Measurements from ENCODE around the gene CCSER1.

Gene CCSER1

DNA sequence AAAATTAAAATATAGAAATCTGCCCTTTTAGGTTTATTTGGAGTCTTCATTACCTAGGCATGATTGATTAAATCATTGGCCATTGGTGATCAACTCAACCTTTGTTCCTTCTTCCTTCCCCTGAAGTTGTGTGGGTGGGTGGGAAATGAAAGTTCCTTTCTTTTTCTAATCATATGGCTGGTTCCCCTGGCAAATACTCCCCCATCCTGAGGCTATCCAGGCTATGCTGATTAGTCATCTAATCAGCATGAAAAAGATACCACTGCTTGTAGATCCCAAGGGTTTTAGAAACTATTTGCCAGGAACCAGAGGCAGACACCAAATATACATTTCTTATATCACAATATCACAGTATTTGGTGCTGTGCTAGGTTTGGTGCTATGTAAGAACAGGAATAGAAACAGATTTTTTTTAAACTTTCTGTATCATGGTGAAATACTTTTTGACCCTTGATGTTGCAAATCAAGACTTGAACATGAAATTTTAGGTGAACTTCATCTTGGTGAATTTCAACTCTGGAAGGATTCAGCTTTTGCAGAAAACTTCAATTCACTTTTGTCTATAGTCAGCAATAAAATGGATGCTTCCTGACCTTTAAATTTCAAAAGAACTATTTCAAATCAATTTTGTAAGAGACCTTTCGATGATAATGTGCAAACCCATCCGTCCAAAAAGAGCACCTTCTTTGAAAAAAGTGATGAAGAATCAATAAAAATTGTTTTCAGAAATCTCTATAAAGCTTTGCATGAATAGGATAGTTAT is 71.1 kb downstream of the CCSER1 start:
- Mint-ChIP-seq H3K9me3 (ENCODE audit: low read depth) (no peaks in the 10 kb centered on the region), H3K4me3 (no peak overlapping the region), H3K36me3 (no peaks in the 10 kb centered on the region), H3K27ac (no peak overlapping the region), H3K27me3 (no peaks in the 10 kb centered on the region), H3K4me1 (ENCODE audit: low read depth) (no peaks in the 10 kb centered on the region)

DNA sequence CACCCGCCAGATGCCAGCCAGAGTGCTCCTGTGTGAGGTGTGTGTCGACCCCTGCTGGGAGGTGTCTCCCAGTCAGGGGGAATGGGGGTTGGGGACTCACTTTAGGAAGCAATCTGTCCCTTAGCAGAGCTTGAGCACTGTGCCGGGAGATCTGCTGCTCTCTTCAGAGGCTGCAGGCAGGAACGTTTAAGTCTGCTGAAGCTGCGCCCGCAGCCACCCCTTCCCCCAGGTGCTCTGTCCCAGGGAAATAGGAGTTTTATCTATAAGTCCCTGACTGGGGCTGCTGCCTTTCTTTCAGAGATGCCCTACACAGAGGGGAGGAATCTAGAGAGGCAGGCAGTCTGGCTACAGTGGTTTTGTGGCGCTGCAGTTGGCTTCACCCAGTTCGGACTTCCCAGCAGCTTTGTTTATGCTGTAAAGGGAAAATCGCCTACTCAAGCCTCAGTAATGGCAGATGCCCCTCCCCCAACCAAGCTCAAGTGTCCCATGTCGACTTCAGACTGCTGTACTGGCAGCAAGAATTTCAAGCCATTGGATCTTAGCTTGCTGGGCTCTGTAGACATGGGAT is 80.8 kb downstream of the CCSER1 start:
- H3K9me3 Mint-ChIP-seq (ENCODE audit: low read depth): peaks cover 2% of the 10 kb centered on the region
- H3K27me3 Mint-ChIP-seq: no peaks in the 10 kb centered on the region
- H3K4me1 Mint-ChIP-seq (ENCODE audit: low read depth): no peaks in the 10 kb centered on the region
- peaks cover 2% of the 10 kb centered on the region for H3K36me3 Mint-ChIP-seq
- H3K4me3 Mint-ChIP-seq: no peak overlapping the region
- no peak overlapping the region for H3K27ac Mint-ChIP-seq

- peaks cover 2% of the 10 kb centered on the region for H3K9me3 Mint-ChIP-seq (ENCODE audit: low read depth)
- H3K36me3 Mint-ChIP-seq: peaks cover 2% of the 10 kb centered on the region
- H3K4me3 Mint-ChIP-seq: no peak overlapping the region
- no peaks in the 10 kb centered on the region for H3K27me3 Mint-ChIP-seq
- H3K27ac Mint-ChIP-seq: no peak overlapping the region
- no peaks in the 10 kb centered on the region for H3K4me1 Mint-ChIP-seq (ENCODE audit: low read depth)
Observed at GRCh38 chr4:90209922-90210321, 82.7 kb downstream of the CCSER1 start.

- Mint-ChIP-seq H3K4me3 (no peak overlapping the region), H3K9me3 (ENCODE audit: low read depth) (peaks cover 2% of the 10 kb centered on the region), H3K27me3 (no peaks in the 10 kb centered on the region), H3K36me3 (peaks cover 2% of the 10 kb centered on the region), H3K27ac (no peak overlapping the region), H3K4me1 (ENCODE audit: low read depth) (no peaks in the 10 kb centered on the region)
Observed at GRCh38 chr4:90211174-90211573, 84.0 kb downstream of the CCSER1 start.

GRCh38 chr4:90215286-90215685 is 88.1 kb downstream of the CCSER1 start:
- H3K27me3 Mint-ChIP-seq: no peaks in the 10 kb centered on the region
- H3K4me1 Mint-ChIP-seq (ENCODE audit: low read depth): no peaks in the 10 kb centered on the region
- H3K27ac Mint-ChIP-seq: no peak overlapping the region

DNA sequence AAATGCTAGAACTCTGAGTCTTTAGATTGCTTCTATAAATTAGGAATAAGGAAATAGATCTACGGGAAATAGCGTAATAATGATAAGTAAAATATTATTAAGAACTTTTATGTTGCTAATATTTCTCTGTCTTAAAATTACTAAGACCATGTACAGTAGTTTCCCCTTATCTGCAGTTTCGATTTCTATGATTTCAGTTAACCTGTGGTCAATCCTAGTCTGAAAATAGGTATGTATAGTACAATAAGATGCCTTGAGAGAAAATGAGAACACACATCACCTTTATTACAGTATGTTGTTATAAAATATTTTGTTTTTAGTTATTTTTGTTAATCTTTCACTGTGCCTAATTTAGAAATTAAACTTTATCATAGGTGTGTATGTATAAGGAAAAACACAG is 92.6 kb downstream of the CCSER1 start:
- no peaks in the 10 kb centered on the region for H3K4me1 Mint-ChIP-seq (ENCODE audit: low read depth)
- H3K9me3 Mint-ChIP-seq (ENCODE audit: low read depth): no peaks in the 10 kb centered on the region
- no peak overlapping the region for H3K27ac Mint-ChIP-seq
- H3K27me3 Mint-ChIP-seq: no peaks in the 10 kb centered on the region
- H3K4me3 Mint-ChIP-seq: no peak overlapping the region
- H3K36me3 Mint-ChIP-seq: no peaks in the 10 kb centered on the region

More at GRCh38 chr4:90215286-90215685, 88.1 kb downstream of the CCSER1 start:
- Mint-ChIP-seq H3K4me3 (no peak overlapping the region), H3K36me3 (no peaks in the 10 kb centered on the region), H3K9me3 (ENCODE audit: low read depth) (peaks cover 2% of the 10 kb centered on the region)

- Mint-ChIP-seq H3K9me3 (ENCODE audit: low read depth) (no peaks in the 10 kb centered on the region), H3K27ac (no peak overlapping the region), H3K27me3 (no peaks in the 10 kb centered on the region), H3K4me1 (ENCODE audit: low read depth) (no peaks in the 10 kb centered on the region), H3K36me3 (no peaks in the 10 kb centered on the region), H3K4me3 (no peak overlapping the region)
Observed at GRCh38 chr4:90220459-90220858, 93.3 kb downstream of the CCSER1 start.

DNA sequence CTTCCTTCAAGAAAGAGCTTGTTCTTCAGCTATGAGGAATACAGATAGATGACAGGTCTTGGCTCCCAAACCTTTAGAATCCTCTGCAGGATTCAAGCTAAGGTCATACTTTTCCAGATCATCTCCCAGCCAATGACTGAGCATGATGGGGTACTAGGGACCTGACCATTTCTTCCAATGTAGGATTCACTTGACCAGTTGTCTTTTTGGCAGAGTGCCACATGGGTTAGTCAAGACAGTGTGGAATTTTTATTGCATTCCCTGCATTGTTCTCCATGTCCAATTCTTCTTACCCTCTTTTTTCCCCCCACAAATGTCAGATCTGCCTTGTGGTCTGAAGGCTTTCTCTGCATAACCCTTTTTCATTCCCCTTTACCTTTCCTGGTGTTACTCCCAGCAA is 99.5 kb downstream of the CCSER1 start:
- Mint-ChIP-seq H3K27me3 (no peaks in the 10 kb centered on the region), H3K4me3 (no peak overlapping the region), H3K27ac (no peak overlapping the region), H3K36me3 (no peaks in the 10 kb centered on the region), H3K4me1 (ENCODE audit: low read depth) (no peaks in the 10 kb centered on the region), H3K9me3 (ENCODE audit: low read depth) (no peaks in the 10 kb centered on the region)

DNA sequence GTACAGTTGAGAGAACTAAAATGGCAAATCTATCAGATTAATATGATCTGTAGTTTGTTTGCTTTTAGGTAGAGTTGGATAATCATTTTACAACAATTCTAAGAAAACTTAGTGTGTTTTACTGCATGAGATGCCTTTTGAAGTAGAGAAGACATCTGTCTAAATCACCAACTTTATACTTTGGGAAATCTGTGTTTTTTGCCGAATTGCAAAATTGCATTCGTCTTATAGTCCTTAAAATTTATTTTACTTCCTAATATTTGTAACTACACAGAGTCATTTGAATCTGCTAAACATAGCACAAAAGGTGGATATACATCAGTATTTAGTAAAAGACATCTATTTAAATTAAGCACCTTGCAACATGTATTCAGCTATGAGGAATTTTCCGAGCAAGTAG is 100.0 kb downstream of the CCSER1 start:
- Mint-ChIP-seq H3K4me1 (ENCODE audit: low read depth) (no peaks in the 10 kb centered on the region), H3K27ac (no peak overlapping the region), H3K36me3 (no peaks in the 10 kb centered on the region), H3K27me3 (no peaks in the 10 kb centered on the region), H3K4me3 (no peak overlapping the region), H3K9me3 (ENCODE audit: low read depth) (no peaks in the 10 kb centered on the region)

DNA sequence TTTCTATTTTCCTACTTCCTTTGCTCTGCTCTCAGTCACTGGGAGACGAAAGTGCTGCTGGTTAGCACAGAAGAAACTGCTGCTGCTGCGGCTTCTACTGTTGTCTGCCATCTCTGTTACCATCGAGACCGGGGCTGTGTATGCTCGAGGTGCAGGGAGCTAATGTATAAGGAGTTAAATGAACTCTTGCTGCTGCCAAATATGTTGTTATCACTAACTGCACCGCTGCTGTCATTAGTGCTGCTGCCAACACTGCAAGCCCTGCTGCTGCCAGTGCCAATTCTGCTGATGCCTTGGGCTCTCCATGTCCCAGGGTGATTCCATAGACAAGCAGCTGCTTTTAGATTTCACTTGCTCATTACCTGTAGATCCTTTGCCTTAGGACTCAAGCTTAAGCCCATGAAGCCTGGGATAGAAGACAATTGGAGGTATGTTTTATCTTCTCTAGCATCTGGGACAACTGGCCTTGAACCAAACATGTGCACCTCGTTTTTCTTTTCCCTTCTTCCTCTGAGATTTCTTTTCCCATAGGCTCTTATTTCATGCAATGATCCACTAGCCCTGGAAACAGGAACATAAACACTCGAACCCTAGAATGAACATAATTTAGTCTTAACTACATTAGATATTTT is 107.8 kb downstream of the CCSER1 start:
- H3K4me3 Mint-ChIP-seq: no peak overlapping the region
- H3K27ac Mint-ChIP-seq: no peak overlapping the region
- no peaks in the 10 kb centered on the region for H3K36me3 Mint-ChIP-seq
- no peaks in the 10 kb centered on the region for H3K4me1 Mint-ChIP-seq (ENCODE audit: low read depth)
- no peaks in the 10 kb centered on the region for H3K9me3 Mint-ChIP-seq (ENCODE audit: low read depth)
- H3K27me3 Mint-ChIP-seq: no peaks in the 10 kb centered on the region

DNA sequence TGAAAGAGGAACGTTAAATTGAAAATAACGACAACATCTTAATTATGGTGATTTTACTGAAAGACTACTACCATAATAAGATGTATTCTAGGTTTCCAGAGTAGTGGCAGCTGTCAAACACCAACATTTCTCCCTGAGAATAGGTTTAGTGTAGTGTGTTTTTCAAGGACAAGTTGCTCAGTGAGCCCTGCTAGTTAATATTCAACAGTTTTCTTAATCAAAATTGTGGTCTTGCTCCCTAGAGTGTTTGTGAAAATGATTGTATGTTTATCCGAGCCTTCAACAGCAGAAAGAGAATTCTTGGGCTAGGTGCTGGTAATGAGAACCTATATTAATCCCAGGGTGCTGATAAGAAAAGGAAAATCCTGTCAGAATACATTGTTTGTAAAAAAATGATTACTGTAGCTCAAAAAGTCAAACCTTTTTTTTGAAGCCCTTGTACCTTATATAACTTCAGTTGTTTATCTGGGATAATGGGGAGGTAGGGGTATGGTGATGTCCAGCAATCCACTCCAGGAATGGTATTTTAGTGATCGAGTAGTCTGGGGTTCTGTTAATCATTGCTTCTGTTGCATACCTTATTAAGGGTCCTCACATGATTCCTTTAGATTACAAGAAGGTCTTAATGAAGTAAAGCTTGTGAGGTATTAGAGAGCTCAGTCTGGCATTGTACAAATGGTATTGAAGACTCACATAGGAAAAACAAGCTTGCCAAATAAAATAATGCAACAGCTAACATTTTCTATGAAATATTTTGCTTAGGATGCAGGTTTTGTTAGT is 110.7 kb downstream of the CCSER1 start:
- Mint-ChIP-seq H3K27ac (no peak overlapping the region), H3K4me3 (no peak overlapping the region), H3K27me3 (no peaks in the 10 kb centered on the region), H3K9me3 (ENCODE audit: low read depth) (no peaks in the 10 kb centered on the region), H3K36me3 (no peaks in the 10 kb centered on the region), H3K4me1 (ENCODE audit: low read depth) (no peaks in the 10 kb centered on the region)

- no peaks in the 10 kb centered on the region for H3K27me3 Mint-ChIP-seq
- H3K36me3 Mint-ChIP-seq: no peaks in the 10 kb centered on the region
- no peaks in the 10 kb centered on the region for H3K9me3 Mint-ChIP-seq (ENCODE audit: low read depth)
- no peaks in the 10 kb centered on the region for H3K4me1 Mint-ChIP-seq (ENCODE audit: low read depth)
- H3K4me3 Mint-ChIP-seq: no peak overlapping the region
- H3K27ac Mint-ChIP-seq: no peak overlapping the region
Observed at GRCh38 chr4:90240333-90240732, 113.1 kb downstream of the CCSER1 start.

- Mint-ChIP-seq H3K27ac (no peak overlapping the region), H3K9me3 (ENCODE audit: low read depth) (no peaks in the 10 kb centered on the region), H3K36me3 (no peaks in the 10 kb centered on the region), H3K4me1 (ENCODE audit: low read depth) (no peaks in the 10 kb centered on the region), H3K4me3 (no peak overlapping the region), H3K27me3 (no peaks in the 10 kb centered on the region)
Observed at GRCh38 chr4:90241008-90241407, 113.8 kb downstream of the CCSER1 start.

- Mint-ChIP-seq H3K27ac (no peak overlapping the region), H3K4me3 (no peak overlapping the region), H3K36me3 (no peaks in the 10 kb centered on the region), H3K4me1 (ENCODE audit: low read depth) (no peaks in the 10 kb centered on the region), H3K27me3 (no peaks in the 10 kb centered on the region), H3K9me3 (ENCODE audit: low read depth) (no peaks in the 10 kb centered on the region)
Observed at GRCh38 chr4:90245837-90246236, 118.6 kb downstream of the CCSER1 start.

GRCh38 chr4:90246816-90247215 is 119.6 kb downstream of the CCSER1 start:
- no peaks in the 10 kb centered on the region for H3K9me3 Mint-ChIP-seq (ENCODE audit: low read depth)
- H3K4me1 Mint-ChIP-seq (ENCODE audit: low read depth): no peaks in the 10 kb centered on the region
- no peak overlapping the region for H3K4me3 Mint-ChIP-seq

More at GRCh38 chr4:90246816-90247215, 119.6 kb downstream of the CCSER1 start:
- Mint-ChIP-seq H3K27ac (no peak overlapping the region), H3K27me3 (no peaks in the 10 kb centered on the region), H3K36me3 (no peaks in the 10 kb centered on the region)

Measured in activated naive CD8-positive, alpha-beta T cell (primary cell).